AG09309 (cell line): ENCODE results near the gene KBTBD13.

Experiments used
- DNase-seq: peaks from one replicate; pipeline ENCODE4 v3.0.0-alpha.2; 2010; ENCODE audit warnings: low read depth
- H3K4me3 ChIP-seq: 2 replicates; pipeline ENCODE4 v1.5.1; 2011; ENCODE audit warnings: mild to moderate bottlenecking, low read depth, low read length, moderate library complexity; ENCODE audit not compliant: control insufficient read depth
- TF ChIP-seq, protein P1 (sequence below): IDR thresholded peaks from 2 replicates; pipeline ENCODE4 v1.5.1; 2011; ENCODE audit warnings: mild to moderate bottlenecking, low read depth, low read length, inconsistent platforms; ENCODE audit not compliant: insufficient read depth, control insufficient read depth; ENCODE audit errors: missing control alignments

Gene KBTBD13

DNA sequence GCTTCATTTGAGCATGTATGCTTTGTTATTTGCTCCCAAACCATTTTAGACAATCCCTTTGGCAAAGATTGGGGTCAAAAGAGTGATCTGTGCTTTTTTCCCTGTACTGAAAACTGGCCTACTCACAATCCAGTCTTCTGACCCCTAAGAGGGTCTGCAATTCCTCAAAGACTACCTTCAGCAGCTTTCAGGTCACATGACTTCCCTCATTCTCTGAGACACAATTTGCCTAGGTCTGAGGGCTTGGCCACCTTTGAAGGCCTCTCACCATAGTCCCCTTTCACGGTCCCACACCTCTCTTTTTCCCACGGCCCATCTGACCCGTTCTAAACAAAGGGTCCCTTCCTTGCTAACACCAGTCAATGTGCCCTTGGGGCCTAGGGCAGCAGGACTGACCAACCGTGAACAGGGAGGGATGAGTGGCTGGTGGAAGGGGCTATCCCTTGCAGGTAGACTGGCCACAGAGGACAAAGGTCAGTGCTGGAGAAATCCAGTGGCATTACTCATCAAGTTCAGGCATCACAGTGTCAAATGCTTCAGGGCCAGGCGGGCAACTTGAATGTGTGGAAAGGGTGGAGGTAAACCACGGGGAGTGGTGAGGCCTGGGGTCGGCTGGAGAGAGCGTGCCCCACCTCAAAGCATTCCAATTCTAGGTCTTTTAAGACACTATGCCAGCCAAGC lies 19.5 kb upstream of the KBTBD13 start:
- TF ChIP-seq, protein P1, sequence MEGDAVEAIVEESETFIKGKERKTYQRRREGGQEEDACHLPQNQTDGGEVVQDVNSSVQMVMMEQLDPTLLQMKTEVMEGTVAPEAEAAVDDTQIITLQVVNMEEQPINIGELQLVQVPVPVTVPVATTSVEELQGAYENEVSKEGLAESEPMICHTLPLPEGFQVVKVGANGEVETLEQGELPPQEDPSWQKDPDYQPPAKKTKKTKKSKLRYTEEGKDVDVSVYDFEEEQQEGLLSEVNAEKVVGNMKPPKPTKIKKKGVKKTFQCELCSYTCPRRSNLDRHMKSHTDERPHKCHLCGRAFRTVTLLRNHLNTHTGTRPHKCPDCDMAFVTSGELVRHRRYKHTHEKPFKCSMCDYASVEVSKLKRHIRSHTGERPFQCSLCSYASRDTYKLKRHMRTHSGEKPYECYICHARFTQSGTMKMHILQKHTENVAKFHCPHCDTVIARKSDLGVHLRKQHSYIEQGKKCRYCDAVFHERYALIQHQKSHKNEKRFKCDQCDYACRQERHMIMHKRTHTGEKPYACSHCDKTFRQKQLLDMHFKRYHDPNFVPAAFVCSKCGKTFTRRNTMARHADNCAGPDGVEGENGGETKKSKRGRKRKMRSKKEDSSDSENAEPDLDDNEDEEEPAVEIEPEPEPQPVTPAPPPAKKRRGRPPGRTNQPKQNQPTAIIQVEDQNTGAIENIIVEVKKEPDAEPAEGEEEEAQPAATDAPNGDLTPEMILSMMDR: no peak
- DNase-seq: no peak

DNA sequence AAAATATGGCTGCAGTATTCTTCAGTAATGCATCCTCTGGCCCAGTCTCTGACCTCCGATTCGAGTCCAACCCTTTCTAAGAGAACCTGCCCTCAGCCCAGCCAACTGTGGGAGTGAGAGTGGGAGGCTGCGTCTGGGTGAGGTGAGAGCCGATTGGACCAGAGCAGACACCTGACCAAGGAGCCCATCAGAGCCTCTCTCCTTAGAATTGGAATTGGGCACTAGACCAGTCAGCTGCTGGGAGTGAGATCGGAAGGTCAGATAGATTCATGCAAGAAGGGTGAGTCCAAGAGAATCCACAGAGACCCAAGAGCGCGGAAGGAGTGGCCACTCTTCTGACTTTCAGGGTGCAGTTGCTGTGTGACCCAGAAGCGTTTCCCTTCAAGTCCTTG lies 19.0 kb upstream of the KBTBD13 start:
- no peak for DNase-seq
- TF ChIP-seq, protein P1: no peak
- no peak overlapping the region for H3K4me3 ChIP-seq

More for the DNA sequence above, 19.5 kb upstream of the KBTBD13 start:
- H3K4me3 ChIP-seq: no peak overlapping the region

DNA sequence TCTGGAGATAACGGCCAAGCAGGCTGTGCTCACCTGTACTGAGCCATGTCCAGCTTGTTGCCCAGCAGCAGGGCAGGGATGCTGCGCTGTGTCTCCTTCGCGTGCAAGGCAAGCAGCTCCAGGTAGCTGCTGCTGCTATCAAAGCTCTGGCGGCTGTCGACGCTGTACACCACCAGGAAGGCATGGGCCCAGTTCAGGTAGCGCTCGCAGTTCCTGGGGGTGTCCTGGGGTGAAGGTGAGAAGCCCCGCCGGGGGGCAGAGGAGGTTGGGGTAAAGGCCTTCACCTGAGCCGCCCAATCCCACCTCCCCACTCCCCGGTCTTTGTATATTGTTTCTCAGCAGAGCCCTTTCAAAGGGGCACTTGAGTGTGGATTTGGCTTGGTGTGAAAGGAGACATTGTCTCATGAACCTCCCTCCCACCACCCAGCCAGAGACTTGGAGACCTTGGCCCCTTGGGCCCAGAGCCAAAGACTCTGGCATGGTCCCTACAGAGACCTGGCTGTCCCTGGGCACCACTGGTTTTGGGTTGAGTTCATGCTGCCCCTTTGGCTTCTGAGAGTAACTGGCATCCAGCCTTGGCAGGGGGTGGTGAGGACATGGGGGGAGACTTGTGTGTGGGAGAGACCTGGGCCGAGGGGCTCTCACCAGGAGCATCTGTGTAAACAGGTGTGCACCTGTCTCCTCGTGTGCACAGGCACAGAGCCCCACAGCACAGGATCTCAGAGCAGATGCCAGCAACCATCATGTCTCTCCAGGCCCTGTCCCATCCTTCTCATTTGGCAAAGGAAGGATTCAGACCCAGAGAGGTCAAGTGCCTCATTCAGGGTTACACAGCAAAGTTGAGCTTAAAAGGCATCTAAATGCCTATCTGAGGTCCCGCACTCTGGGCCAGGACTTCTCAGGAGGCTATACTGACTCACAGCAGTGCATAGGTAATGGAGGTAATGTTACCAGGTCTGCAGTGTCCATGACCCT lies 17.9 kb upstream of the KBTBD13 start:
- H3K4me3 ChIP-seq: no peak overlapping the region
- TF ChIP-seq, protein P1: no peak
- no peak for DNase-seq

DNA sequence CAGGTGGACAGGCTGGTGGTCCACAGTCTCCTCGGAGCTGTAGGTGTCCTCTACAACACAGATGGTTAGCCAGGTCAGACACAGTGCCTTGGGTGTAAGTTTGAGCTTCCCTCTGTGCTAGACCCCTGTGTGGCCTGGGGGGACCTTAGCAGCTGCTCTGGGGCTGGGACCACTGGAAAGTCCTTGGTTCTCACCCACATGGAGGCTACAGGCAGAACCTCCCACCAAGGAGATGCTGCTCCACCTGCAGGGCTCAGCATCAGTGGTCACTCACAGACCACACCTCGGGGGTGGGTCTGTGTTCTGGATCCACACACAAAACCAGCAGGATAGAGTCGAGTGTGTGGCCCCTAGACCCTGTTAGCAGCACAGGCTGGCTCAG lies 17.2 kb upstream of the KBTBD13 start:
- no peak for DNase-seq
- TF ChIP-seq, protein P1: no peak
- H3K4me3 ChIP-seq: no peak overlapping the region

DNA sequence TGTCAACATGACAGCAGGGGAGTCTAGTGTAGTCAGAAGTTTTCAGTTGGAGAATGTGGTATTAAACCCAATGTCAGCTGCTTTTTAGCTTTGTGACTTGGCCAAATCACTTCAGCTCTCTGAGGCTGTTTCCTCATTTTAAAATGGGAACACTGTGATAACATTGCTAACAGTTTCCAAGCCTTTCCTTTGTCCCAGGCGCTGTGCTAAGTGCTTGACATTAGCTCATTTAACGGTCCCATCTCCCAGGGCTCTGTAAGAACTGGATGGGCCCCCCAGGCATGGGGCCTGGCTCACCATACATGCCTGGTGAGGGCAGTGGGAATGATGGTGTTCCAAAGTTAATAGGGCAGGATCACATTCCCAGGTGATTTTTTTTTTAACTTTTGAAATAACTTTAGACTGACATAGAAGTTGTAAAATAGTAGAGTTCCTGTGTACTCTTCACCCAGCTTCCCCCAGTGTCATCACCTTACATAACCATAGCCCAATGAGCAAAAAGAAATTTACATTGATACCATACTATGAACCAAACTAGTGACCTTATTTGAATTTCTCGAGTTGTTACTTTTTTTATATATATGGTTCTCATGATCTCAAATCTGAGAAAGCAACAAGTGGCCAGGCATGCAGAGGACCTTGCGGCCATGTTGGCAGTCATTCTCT lies 16.5 kb upstream of the KBTBD13 start:
- TF ChIP-seq, protein P1: no peak
- no peak for DNase-seq
- H3K4me3 ChIP-seq: no peak overlapping the region

DNA sequence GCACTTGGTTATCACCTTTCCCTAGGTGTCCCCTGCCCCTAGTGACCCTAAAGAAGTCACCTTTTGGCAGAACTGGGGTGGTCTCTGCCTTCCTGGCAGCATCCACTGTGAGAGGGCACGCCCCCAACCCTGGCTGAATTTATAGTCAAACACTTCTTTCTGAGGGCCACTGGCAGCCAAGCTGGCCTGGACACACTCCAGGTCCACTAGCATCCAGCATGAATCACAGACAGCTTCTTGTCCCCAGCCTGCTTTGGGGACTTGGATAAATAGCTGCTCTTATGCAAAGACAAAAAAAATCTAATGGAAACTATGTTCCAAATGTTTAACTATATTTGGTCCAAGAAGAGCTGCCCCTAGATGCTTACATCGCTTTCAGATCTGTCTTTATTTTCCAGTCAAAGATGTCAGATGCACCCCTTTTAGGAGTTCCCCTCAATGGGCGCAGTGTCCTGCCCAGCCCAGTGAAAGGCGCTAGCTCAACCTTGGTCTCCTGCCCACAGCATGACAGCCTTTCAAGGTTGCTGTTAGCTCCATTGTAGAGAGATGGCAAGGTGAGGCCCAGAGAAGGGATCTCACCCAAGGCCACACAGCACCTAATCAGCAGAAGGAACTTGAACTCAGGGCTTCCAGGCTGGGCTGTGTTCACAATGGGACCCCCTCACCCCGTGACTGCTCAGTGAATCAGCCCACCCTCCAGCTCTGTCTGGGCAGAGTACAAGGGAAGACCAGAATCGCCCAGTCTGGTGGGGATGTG lies 15.7 kb upstream of the KBTBD13 start:
- no peak for DNase-seq
- no peak overlapping the region for H3K4me3 ChIP-seq
- TF ChIP-seq, protein P1: no peak
